PC-3 (cell line): ENCODE data around the gene LRRC41.

ENCODE experiments used
- EZH2 ChIP-seq: fragments of 300-600 bp; sonication (generic); IDR thresholded peaks from one replicate; pipeline ENCODE4 v1.6.1; 2017; ENCODE audit warnings: antibody characterized with exemption, mild to moderate bottlenecking, low read length; ENCODE audit not compliant: unreplicated experiment
- TF ChIP-seq, protein P1 (sequence below): fragments of 300-600 bp; sonication (generic); conservative IDR thresholded peaks from 2 replicates; pipeline ENCODE4 v1.5.1; 2017; ENCODE audit warnings: antibody characterized with exemption, low read depth, mild to moderate bottlenecking, low read length

DNA sequence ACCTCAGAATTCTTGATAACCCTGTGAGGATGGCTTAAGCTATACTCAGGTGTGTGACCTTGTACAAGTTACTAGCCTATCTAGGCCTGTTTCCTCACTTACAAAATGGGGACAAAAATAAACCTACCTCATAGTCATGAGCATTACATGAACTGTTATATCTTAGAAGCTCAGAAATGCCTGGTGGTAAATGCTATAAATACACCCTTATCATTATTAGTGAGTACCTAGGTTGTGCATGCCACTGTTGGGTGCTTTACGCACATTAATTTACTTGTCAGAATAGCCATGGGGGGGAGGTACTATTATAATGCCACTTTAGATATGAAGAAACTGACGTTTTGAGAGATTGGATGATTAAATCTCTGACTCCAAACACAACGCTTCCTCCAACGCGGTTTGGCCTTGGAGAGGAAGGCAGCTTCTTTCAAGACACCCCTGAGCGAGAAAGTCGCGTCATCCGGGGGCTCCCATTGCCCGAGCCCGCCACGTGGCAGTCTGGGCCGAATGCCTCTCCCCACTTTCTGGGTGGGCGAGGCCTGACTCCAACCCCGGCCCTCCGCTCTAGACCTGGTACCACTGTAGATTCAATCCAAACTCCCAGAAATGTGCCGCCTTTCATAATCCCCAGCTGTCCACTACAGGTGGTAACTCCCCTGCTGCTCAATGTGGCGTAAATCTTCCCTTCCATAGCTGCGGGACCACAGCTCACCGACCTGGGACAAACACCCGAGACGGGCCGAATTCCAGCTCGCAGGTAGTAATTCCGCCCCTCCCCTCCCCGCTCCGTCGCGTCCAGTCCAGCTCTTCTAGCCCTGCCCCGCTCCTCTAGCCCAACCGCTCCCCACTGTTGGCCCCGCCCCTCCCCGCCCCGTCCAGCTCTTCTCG is 56.6 kb downstream of the LRRC41 start:
- TF ChIP-seq, protein P1, sequence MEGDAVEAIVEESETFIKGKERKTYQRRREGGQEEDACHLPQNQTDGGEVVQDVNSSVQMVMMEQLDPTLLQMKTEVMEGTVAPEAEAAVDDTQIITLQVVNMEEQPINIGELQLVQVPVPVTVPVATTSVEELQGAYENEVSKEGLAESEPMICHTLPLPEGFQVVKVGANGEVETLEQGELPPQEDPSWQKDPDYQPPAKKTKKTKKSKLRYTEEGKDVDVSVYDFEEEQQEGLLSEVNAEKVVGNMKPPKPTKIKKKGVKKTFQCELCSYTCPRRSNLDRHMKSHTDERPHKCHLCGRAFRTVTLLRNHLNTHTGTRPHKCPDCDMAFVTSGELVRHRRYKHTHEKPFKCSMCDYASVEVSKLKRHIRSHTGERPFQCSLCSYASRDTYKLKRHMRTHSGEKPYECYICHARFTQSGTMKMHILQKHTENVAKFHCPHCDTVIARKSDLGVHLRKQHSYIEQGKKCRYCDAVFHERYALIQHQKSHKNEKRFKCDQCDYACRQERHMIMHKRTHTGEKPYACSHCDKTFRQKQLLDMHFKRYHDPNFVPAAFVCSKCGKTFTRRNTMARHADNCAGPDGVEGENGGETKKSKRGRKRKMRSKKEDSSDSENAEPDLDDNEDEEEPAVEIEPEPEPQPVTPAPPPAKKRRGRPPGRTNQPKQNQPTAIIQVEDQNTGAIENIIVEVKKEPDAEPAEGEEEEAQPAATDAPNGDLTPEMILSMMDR = no peak
- TF ChIP-seq EZH2 = no peak
